NCI-H345 treated with DMSO at 0.1 percent for 48 hours (cell line): Measurements from ENCODE around the gene KRT6A.
"Not testable (repeated sequence)": the region's sequence is repeated elsewhere in the genome, so short reads cannot be mapped to it uniquely, and the experiment has no call there.

Source experiments
- DNase-seq: peaks from one replicate; lab custom pipeline; 2025; ENCODE audit not compliant: unreplicated experiment; lab: John Stamatoyannopoulos, UW

KRT6A gene

DNA sequence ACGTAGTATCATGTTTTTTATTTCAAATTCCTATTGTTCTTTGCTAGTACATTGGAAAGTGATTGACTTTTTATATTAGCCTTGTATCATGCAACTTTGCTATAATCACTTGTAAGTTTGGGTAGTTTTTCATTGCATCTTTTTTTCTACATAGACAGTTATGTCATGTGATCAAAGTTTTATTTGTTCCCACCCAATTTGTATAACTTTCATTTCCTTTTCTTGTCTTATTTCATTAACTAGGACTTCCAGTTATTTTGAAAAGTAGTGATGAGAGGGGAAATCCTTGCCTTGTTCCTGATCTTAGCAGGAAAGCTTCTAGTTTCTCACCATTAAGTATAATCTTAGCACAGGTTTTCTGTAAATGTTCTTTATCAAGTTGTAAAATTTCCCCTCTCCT lies 9.8 kb upstream of the KRT6A start:
- no peak for DNase-seq

- DNase-seq: no peak
Measured at GRCh38 chr12:52501490-52501889, 8.4 kb upstream of the KRT6A start.

DNA sequence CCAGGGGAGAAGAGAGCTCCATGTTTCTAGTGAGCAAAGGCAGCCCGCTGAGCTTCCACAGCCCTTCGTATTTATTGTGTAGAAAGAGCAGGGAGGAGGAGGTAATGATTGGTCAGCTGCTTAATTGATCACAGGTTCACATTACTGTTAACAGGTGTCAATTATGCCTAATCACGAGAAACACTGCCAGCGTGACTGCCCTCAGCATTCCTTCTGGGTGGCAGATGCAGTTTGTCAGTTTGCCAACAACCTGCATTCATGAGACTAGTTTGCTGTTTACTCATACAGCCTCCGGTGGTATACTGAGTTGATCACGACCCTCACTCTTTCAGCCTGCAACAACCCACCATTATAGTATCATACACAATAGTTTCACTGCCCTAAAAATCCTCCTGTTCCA lies 7.5 kb upstream of the KRT6A start:
- not testable (repeated sequence) for DNase-seq

GRCh38 chr12:52499806-52500560 lies 6.9 kb upstream of the KRT6A start:
- no peak for DNase-seq

DNA sequence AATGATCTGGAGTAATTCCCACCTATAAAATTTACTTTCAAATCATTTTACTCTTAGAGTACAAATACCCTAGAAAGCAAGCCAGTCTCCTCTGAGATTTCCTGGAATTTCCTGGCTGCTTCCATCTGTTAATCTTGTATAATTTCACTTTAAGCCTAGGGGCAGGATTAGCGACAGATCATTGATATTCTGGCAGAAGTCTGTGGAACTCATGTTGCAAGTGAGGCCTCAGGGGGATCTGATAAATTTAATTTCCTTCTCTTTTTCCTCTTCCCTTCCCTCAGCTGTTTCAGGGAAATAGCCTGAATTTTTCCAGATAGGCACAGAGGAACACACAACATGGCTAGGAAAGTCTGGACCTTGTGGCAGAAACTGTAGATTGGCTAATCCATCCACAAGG lies 5.9 kb upstream of the KRT6A start:
- no peak for DNase-seq

GRCh38 chr12:52497975-52498374 lies 4.9 kb upstream of the KRT6A start:
- DNase-seq: no peak

GRCh38 chr12:52496590-52497071 lies 3.6 kb upstream of the KRT6A start:
- peak; percentile 39 for DNase-seq

DNA sequence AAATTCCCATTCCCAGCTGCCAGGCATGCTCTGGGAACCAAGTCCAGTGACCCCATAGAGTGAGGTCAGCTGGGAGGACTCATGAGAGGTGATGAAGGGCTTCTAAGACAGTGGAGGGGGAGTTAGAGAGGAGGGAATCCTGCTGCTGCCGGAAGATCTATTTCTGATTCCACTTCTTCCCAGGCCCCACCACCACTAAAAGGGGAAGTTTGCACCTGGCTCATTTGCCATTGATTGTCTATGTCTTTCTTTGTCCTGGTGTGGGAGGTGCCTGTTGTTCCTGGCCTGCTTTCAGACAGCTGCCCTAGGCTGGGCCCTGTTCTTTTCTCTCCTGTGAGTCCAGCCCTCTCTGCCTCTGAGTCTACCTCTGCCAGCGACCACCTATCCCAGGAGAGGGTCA lies 3.0 kb upstream of the KRT6A start:
- DNase-seq: peak; percentile 69

DNA sequence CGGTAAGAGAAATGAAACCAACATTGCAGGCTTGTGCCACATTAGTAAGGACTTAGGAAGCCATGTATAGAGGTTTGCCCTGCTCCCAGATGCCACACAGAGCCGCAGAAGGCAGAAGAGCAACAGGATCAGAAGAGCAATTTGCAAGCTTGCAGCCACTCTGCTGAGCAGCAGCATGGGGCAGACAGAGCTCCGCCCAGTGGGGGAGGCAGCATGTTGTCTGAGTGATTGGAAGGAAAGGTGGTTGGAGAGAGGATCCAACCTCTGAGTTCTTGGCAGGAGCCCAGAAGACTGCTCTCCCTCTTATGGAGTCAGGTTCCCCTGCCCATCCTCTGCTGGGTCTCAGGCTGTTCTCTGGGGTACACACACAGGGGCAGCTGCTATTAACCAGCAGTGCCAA lies 2.3 kb upstream of the KRT6A start:
- DNase-seq: peak; percentile 77

DNA sequence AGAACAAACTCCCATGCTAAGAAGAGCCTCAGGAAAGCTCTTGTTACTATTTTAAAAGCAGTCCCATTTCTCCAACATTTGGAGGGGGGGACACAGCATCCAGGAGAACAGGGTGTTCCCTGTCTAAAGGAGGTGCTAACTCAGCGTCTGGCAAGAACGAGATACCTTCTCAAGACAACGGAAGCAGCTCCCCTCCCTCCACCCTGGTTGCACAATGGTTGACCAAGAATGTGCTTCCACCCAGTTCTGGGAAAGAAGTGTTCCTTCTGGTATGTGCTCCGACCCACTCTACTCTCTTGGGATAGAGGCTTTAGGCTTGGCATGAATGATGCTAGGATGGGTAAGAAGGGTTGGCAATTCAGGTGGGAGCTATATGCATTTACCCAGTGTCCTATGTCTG lies 1.5 kb upstream of the KRT6A start:
- DNase-seq: no peak

DNA sequence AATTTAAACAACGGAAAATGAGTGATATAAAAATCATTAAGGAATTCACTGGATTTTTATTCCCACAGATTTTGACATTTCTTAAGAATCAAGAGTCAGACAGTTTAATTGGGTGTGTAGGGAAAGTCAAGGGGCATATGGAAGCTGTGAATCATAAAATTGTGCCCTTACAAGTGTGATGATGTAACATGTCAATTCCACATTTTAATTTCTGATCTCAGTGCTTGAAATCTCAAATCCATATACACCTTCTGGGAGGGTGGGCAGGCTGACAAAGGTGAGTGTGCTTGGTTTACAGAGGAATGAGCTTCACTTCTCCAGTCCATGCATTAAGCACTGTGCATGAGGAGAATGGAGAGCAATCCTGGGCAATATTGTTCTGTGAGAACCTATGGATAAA lies 1.0 kb upstream of the KRT6A start:
- no peak for DNase-seq

DNA sequence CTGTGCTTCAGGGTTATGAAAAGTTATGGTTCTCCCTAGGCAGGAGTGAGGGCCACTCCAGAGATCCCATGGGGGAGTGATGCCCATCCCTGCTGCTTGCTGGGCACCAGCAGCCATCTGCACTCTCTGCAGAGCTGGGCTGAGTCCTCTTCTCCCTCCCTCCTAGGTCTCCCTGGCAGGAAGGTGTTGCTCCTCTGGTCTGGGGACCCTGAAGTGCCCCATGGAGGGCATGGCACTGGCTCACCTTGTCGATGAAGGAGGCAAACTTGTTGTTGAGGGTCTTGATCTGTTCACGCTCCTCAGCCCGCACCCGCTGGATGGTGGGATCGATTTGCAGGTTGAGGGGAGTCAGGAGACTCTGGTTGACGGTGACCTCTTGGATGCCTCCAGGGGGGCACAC lies 652 bp downstream of the KRT6A start:
- not testable (repeated sequence) for DNase-seq

DNA sequence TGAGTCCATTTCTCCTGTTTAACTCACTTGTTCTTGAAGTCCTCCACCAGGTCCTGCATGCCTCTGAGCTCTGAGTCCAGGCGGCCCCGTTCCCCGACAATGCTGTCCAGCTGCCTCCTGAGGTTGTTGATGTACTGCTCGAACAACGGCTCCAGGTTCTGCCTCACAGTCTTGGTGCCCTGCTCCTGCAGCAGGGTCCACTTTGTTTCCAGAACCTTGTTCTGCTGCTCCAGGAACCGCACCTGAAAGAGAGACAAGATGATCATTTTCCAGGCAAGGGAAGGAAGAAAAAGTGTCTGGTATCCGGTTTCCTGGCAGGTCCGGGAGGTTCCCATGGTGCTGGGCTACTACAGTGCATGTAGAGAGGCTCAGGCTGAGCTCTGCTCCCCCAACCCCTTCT lies 1.6 kb downstream of the KRT6A start:
- DNase-seq: not testable (repeated sequence)

- DNase-seq: no peak
Measured at GRCh38 chr12:52488736-52489135, 4.3 kb downstream of the KRT6A start.

DNA sequence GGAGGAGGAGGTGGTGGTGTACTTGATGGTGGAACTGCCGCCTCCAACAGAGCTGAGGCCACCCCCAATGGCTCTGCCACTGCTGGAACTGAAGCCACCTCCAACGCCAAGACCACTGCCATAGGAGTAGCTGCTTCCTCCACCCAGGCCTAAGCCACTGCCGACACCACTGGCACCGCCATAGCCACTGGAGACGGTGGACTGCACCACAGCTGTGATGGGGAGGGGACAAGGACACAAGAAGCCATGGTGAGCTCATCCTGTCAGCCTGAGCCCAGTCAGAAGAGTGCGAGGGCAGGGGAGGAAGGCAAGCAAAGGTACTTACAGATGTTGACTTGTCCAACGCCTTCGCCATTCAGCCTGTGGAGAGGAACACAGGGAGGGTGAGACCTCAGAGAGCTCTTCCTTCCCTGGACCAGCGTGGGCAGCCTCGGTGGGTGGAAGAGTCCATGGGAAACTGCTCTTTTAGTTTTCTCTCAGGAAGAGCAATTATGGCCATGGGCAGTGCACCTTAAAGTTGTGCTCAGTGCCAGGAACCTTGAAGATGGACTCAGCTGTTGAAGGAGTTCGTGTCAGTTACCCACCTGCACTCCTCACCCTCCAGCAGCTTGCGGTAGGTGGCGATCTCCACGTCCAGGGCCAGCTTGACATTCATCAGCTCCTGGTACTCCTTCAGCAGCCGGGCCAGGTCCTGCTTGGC lies 5.2 kb downstream of the KRT6A start:
- DNase-seq: not testable (repeated sequence)

GRCh38 chr12:52487211-52487610 lies 5.8 kb downstream of the KRT6A start:
- no peak for DNase-seq

DNA sequence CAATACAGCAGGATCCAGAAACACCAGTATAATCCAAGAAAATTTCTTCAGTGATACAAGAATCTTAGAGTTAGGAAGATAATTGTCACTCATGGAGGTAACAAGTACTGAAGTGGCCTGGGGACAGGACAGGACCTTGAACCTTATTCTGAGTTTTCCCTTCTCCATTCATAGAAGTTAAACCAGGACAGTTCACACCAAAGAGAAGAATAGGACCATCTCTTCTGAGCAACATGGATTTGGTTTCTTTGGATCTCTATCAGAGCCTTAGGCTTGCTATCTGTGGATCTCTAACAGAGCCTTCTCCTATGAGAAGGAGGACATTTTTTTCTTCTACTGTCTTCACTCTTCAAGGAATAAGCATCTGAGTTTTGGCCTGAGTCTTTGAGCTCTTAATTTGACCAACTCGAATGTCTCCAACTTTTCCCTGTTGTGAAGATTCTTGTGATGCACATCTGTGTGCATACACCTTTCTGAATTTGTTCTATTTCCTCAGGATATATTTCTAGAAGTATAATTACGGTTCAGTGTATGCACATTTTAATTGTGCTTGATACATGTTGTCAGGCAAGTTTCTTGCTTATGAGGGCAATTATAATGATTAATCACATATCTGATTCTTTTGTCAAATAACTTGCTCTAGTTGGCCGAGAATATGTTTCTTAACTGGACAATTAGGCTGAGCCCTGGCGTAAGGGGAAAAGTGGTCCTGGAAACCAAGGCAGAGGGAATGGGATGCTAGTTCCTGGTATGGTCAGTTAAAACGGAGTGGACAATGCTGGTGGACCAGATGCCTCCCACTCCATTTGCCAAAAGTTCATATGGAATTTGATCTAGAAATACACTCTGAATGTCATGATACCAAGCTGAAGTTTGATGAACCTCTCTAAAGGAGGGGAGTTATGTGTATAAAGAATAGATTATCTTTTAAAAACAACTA lies 6.6 kb downstream of the KRT6A start:
- DNase-seq: no peak

DNA sequence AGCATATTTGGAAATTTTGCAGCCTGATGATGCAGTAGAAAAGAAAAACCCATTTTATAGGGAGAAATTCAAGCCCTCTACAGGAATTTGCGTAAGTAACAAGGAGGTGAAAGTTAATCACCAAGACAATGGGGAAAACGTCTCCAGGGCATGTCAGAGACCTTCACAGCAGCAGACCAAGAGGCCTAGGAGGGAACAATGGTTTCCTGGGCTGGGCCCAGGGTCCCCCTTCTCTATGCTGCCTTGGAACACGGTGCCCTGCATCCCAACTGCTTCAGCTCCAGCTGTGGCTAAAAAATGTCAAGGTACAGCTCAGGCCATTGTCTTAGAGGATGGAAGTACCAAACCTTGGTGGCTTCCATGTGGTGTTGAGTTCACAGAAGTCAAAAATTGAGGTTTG lies 13.0 kb downstream of the KRT6A start:
- no peak for DNase-seq

DNA sequence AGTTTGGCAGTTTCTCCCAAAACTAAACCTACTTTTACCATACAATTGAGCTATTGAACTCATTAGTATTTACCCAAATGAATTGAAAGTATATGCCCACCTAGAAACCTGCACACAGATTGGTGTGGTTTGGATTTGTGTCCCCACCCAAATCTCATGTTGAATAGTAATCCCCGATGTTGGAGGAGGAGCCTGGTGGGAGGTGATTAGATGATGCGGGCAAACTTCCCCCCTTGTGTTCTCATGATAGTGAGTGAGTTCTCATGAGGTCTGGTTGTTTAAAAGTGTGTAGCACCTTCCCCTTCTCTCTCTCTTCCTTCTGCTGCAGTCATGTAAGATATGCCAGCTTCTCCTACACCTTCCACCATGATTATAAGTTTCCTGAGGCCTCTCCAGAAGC lies 15.4 kb downstream of the KRT6A start:
- DNase-seq: no peak

- DNase-seq: no peak
Measured at GRCh38 chr12:52474212-52474611, 18.8 kb downstream of the KRT6A start.

GRCh38 chr12:52473768-52474167 lies 19.3 kb downstream of the KRT6A start, which contains the start of gene KRT6C:
Gene KRT6C (minus strand): TSS chr12:52473805. CDS start chr12:52473737, 68 bp downstream.
- DNase-seq: no peak
